GM21423 (cell line): Measurements from ENCODE around the gene USP1.

Source experiments
- ATAC-seq: cut with Tn5 transposase; IDR thresholded peaks from one replicate; pipeline ENCODE4 v1.9.1; 2021; ENCODE audit warnings: mild to moderate bottlenecking, moderate library complexity; ENCODE audit not compliant: unreplicated experiment

Gene USP1

GRCh38 chr1:62436466-62437272 lies at the start of gene USP1:
Gene USP1, plus strand, starts transcription at chr1:62437049. Its CDS starts 2,819 bp downstream, at chr1:62439868.
- peak; percentile 77 for ATAC-seq

- ATAC-seq: no peak
Measured at GRCh38 chr1:62389531-62389930, 47.3 kb upstream of the USP1 start.

- ATAC-seq: no peak
Measured at GRCh38 chr1:62390071-62390470, 46.8 kb upstream of the USP1 start.

DNA sequence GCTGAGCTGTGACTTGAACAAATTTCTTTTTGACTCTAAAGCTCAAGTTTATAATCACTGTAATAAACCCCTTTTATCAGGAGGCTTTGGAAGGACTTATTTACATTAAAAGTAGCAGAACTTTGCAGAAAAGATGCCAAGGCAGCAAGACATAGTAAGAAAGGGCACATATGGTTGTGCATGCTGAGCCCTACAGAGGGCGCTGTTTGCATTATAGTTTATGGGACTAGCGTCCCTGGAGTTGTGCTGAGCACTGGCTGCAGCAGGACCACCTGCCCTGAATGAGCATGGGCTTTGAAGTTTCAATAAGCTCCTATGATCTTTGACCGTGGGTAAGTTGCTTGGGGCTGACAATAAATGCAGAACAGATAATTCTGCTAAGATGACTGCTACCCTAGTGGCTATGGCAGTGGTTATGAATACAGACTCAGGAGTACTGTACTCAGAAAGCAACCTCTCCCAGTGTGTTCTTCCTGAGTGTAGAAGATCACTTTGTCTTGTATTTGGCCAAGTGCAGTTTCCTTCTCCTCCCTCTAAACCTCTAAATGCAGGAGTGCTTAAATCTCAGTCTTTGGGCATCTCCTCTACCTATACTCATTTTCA lies 45.4 kb upstream of the USP1 start:
- no peak for ATAC-seq

- ATAC-seq: no peak
Measured at GRCh38 chr1:62392951-62393350, 43.9 kb upstream of the USP1 start.

DNA sequence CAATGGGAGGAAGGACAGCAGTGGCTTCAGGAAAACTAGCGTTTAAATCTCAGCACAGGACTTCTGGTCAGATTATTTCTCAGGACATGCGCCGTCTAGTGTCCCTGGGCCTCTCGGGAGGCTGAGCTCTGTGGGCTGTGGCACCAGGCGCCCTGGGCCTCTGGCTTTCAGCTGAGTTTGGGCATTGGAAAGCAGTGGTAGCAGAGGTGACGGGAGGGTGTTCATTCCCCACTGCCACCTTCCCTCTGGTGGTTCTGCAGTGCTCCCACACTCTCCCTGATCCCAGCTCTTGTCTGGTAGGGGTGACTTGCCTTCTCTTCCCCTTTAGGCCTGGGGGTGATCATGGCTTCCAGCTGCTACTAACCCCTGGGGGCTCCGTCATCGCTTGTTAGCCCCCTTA lies 42.2 kb upstream of the USP1 start:
- ATAC-seq: no peak

- ATAC-seq: no peak
Measured at GRCh38 chr1:62395291-62395690, 41.6 kb upstream of the USP1 start.

DNA sequence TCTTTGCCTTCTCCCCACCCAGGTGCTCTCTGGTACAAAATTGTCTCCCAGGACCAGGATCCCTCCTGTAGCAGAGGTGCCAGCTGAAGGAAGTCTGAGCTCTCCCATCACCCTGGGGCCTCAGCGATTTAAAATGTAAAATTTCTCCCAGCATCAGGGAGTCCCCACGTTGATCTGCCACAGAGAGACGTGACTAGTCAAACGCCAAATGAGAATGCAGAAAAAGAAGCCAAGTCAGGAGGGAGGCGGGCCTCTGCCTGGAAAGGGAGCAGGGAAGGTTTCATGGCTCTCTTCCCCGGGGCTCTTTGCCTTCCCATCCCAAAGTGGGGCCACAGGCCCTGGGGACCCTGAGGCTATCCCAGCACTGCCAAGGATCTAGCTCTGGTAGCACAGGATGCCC lies 40.0 kb upstream of the USP1 start:
- ATAC-seq: no peak

- ATAC-seq: no peak
Measured at GRCh38 chr1:62397301-62397700, 39.5 kb upstream of the USP1 start.

- ATAC-seq: no peak
Measured at GRCh38 chr1:62398377-62398776, 38.5 kb upstream of the USP1 start.

- ATAC-seq: no peak
Measured at GRCh38 chr1:62401034-62401760, 35.7 kb upstream of the USP1 start.

GRCh38 chr1:62405247-62405646 lies 31.6 kb upstream of the USP1 start:
- ATAC-seq: no peak

DNA sequence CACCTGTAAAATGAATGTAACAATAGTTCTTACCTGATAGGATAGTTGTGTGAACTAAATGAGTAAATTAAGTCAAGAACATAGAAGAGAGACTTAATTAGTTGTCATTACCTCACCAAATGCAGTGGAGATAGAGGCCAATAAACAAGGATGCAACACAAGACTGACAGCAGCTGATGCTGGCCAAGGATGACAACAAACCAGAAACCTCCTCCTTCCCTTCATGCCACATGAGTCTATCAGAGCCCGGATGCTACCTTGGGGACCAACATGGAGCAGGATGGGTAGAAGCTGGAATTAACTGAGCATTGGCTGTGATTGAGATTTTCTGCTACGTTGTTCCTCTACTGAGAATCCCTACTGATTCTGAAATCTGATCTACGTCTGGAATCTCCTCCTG lies 30.3 kb upstream of the USP1 start:
- ATAC-seq: no peak

- peak; percentile 59 for ATAC-seq
Measured at GRCh38 chr1:62407398-62408009, 29.3 kb upstream of the USP1 start.

GRCh38 chr1:62415687-62416086 lies 21.2 kb upstream of the USP1 start:
- no peak for ATAC-seq

DNA sequence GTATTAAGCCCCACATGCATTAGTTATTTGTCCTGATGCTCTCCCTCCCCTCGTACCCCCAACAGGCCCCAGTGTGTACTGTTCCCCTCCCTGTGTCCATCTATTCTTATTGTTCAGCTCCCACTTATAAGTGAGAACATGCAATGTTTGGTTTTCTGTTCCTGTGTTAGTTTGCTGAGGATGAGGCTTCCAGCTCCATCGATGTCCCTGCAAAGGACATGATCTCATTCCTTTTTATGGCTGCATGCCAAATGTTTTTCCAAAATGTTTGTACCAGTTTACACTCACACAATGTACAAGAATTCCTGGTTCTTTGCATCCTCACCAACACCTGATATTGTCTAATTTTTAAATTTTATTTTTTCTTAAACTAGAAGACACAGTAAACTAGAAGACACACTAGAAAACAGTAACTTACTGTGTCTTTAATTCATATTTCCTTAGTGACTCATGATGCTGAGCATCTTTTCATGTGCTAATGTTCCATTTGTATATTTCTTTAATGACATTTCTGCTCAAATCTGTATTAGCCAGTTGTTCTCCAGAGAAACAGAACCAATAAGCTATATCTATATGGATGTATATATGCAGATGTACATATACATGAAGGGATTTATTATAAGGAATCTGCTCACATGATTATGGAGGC lies 19.4 kb upstream of the USP1 start:
- ATAC-seq: no peak

- ATAC-seq: no peak
Measured at GRCh38 chr1:62420214-62420613, 16.6 kb upstream of the USP1 start.

DNA sequence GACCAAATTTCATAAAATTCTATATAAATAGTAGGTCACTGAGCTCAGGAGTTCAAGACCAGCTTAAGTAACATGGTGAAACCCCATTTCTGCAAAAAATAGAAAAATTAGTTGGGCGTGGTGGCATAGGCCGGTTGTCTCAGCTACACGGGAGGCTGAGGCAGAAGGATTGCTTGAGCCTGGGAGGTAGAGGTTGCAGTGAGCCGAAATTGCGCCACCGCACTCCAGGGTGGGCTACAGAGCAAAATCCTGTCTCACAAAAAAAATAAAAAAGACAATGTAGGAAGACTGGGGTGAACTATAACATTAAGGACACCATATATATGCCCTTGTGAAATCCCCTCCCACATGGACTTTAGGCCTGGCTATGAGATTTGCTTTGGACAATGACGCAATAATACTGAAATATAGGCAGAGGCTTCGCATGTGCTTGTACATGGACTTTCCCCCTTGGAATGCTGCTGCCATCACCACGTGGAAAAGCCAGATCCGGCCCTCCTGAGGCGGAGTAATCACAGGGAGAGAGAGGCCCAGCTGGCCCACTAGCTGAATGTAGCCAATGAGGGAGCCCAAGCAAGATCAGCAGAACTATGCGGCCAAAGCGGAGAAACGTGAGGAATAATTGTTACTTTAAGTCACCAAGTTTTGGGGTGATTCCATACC lies 13.1 kb upstream of the USP1 start:
- no peak for ATAC-seq

- ATAC-seq: no peak
Measured at GRCh38 chr1:62424411-62424810, 12.4 kb upstream of the USP1 start.

DNA sequence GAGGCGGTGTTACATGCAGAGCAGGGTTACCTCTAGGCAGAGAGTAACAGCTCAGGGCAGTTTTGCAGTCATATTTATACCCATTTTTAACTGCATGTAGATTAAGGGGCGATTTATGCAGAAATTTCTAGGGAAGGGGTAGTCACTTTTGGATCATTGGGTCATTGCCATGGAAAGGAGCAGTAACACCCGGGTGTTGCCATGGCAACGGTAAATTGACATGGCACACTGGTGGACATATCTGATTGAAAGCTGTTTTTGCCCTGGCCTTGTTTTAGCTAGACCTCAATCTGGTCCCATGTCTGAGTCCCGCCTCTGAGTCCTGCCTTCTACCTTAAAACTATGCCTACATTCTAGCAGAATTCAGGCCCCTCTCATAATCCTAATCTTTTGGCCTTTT lies 11.8 kb upstream of the USP1 start:
- ATAC-seq: no peak
